ENCODE results near the gene BMPR2.

BMPR2 gene

DNA sequence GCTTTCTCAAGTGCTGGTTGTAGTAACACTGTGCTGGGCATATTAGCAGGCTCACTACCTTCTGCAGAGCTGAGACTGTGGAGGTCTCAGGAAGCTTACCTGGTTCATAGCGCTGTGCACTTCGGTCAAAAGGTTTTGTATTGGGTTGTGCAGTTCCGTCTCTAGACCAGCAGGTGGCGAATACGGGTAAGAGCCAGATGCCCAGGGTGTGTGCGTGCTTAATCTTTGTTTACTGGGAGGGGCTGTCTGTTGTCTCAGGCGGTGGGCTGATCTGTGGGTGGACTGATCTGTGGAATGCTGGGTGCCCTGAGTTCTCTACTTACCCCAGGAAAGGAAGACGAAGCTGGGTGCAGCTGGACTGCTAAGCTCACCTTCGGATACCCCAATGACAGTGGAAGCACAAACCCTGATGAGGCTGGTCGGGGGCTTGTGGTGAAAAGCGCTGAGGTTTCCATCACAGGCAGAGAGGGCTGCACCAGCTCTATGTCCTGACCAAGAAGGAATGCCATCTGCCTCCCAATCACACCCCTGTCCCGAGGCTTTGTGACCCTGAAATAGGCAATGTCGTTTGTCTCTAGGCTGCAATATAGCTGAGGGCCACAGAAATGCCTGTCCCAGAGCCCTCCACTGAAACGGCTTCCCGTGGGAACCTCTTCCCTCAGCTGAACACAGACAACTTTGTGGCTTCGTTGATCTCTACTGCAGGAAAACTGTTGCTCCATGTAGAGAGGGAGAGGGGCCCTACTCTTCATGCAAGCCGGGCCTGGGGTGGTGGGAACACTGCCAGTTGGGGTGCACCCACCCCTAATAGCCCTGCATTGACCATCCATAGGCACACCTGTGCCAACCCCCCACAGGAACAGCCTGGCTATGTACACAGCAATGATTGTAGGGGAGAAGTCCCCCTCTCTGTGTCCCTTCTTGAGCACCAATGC, 212.8 kb downstream of the BMPR2 start:
- Mint-ChIP-seq H3K4me1 (ENCODE audit: low read depth) (peaks cover 20% of the 10 kb centered on the region), H3K36me3 (ENCODE audit: low read depth) (no peaks in the 10 kb centered on the region), H3K27ac (peak overlapping the region; percentile 66), H3K4me3 (peak overlapping the region; percentile 39), H3K9me3 (peaks cover 3% of the 10 kb centered on the region), H3K27me3 (no peaks in the 10 kb centered on the region)
- intact Hi-C loops (cut with micrococcal nuclease) = loop anchor here (1.0 to 5.0 kb wide), 2 partner anchors 45 to 283 kb away; partner anchors contain the start of genes FAM117B and ICA1L

DNA sequence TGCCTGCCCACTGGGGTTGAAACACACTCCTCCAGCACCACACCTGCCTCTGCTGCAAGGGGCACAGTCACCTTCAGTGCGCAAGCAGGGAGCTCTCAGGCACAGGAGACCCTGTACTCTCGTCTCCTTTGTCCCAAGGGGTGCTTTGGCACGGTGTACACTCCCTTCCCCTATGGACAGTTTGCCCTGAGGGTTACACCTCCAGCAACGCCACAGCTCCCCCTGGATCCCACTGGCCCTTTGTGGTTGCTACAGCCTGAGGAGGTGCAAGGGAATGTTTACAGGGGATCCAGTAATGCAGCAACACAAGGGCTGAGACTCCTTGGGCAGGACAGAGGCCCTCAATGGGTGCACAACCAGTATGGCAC, 213.4 kb downstream of the BMPR2 start:
- Mint-ChIP-seq H3K36me3 (ENCODE audit: low read depth) (no peaks in the 10 kb centered on the region), H3K27ac (peak overlapping the region; percentile 66), H3K4me3 (no peak overlapping the region), H3K4me1 (ENCODE audit: low read depth) (peaks cover 25% of the 10 kb centered on the region), H3K27me3 (no peaks in the 10 kb centered on the region), H3K9me3 (no peaks in the 10 kb centered on the region)
- intact Hi-C loops (cut with micrococcal nuclease) = loop anchor here (5.0 kb wide), 1 partner anchor 283 kb away; the partner anchor contains the start of gene ICA1L

DNA sequence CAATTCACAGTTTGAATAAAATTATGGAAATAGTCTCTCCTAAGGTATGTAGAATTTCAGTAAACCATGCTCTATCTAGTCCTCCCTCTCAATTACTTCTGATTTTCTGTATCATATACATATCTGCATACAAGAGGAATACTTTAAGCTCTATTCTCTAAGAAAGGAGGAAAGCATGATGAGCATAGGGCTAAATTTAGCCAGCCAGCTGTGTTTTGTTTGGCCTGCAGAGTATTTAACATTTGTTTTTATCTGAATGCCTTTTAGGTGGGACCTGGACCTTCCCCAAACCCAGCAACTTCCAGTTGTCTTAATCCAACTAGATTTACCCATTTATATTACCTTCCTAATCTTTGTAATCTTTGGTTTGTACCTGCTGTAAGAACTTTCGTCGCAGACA, 216.4 kb downstream of the BMPR2 start:
- Mint-ChIP-seq H3K9me3 (no peaks in the 10 kb centered on the region), H3K27ac (no peak overlapping the region), H3K27me3 (no peaks in the 10 kb centered on the region), H3K36me3 (ENCODE audit: low read depth) (no peaks in the 10 kb centered on the region), H3K4me3 (no peak overlapping the region), H3K4me1 (ENCODE audit: low read depth) (peaks cover 34% of the 10 kb centered on the region)
- intact Hi-C loops (cut with micrococcal nuclease) = no loop called here

DNA sequence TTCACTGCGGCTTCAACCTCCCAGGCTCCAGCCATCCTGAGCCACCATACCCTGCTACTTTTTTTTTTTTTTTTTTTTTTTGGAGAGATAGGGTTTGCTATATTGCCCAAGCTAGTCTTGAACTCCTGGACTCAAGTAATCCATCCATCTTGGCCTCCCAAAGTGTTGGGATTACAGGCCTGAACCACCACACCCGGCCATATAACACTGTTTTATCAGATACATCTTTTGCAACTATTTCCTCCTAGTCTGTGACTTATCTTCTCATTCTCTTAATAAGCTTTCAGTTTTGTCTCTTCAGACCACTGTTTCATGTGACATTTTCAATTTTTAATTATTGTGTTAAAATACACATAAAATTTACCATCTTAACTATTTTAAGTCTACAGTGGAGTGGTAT, 223.0 kb downstream of the BMPR2 start:
- no peak overlapping the region for H3K4me3 Mint-ChIP-seq
- no peaks in the 10 kb centered on the region for H3K27me3 Mint-ChIP-seq
- H3K36me3 Mint-ChIP-seq (ENCODE audit: low read depth) = no peaks in the 10 kb centered on the region
- H3K27ac Mint-ChIP-seq = peak overlapping the region; percentile 52
- no peaks in the 10 kb centered on the region for H3K9me3 Mint-ChIP-seq
- peaks cover 19% of the 10 kb centered on the region for H3K4me1 Mint-ChIP-seq (ENCODE audit: low read depth)
- intact Hi-C loops (cut with micrococcal nuclease) = no loop called here

DNA sequence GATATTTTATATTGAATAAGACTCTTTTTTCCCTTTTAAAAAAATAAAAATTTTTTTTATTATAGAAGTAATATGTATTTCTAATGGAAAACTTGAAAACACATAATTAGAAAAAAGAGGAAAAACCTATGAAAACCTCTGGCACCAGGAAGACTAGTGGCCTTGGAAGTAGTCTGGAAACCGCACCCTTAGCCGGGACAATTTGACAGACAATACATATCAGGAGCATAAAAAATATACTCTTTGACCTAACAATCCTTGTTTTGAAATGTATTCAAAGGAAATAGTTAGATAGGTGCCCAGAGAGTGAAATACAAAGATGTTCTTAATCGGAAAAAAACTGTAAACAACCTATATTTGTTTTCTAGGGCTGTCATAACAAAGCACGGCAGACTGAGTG, 223.8 kb downstream of the BMPR2 start:
- intact Hi-C loops (cut with micrococcal nuclease) = no loop called here
- H3K27ac Mint-ChIP-seq = peak overlapping the region; percentile 52
- no peaks in the 10 kb centered on the region for H3K27me3 Mint-ChIP-seq
- no peaks in the 10 kb centered on the region for H3K36me3 Mint-ChIP-seq (ENCODE audit: low read depth)
- peaks cover 11% of the 10 kb centered on the region for H3K4me1 Mint-ChIP-seq (ENCODE audit: low read depth)
- no peak overlapping the region for H3K4me3 Mint-ChIP-seq
- no peaks in the 10 kb centered on the region for H3K9me3 Mint-ChIP-seq

DNA sequence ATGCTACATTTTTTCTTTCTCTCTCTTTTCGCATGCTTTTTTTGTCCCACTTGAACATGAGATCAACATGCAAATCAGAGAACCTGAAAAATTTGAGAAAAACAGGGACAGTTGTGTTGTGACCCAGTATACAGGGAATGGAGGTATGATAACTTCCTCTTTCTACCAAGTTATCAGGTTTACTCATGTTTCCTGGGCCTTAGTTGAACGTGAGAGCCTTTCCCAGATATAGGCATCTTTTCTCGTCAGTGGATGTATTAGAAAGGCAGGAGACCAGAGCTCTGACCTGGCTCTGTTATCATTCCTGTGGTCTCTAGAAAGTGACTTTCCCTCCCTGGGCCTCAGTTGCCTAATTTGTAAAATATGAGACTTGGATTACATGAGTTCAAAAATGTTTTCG, 228.6 kb downstream of the BMPR2 start:
- H3K27me3 Mint-ChIP-seq = no peaks in the 10 kb centered on the region
- H3K4me1 Mint-ChIP-seq (ENCODE audit: low read depth) = peaks cover 28% of the 10 kb centered on the region
- H3K4me3 Mint-ChIP-seq = no peak overlapping the region
- no peaks in the 10 kb centered on the region for H3K36me3 Mint-ChIP-seq (ENCODE audit: low read depth)
- no peaks in the 10 kb centered on the region for H3K9me3 Mint-ChIP-seq
- H3K27ac Mint-ChIP-seq = no peak overlapping the region
- intact Hi-C loops (cut with micrococcal nuclease) = no loop called here

DNA sequence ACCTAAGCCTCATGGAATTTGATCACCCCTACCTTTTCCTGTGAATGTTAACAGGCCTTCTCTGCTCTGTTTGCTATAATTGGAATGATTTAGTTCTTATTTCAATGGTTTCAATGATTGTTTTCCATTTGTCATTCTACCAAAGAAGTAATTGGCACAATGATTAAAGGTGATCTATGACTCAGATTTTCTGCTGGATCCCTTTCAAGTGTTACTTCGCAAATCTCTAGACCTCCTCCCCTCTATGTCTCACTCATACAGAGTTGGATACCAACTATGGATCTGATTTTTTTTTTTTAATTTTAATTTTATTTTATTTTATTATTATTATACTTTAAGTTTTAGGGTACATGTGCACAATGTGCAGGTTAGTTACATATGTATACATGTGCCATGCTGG, 229.0 kb downstream of the BMPR2 start:
- H3K9me3 Mint-ChIP-seq = no peaks in the 10 kb centered on the region
- peaks cover 32% of the 10 kb centered on the region for H3K4me1 Mint-ChIP-seq (ENCODE audit: low read depth)
- intact Hi-C loops (cut with micrococcal nuclease) = no loop called here
- H3K27me3 Mint-ChIP-seq = no peaks in the 10 kb centered on the region
- no peaks in the 10 kb centered on the region for H3K36me3 Mint-ChIP-seq (ENCODE audit: low read depth)
- H3K27ac Mint-ChIP-seq = no peak overlapping the region
- H3K4me3 Mint-ChIP-seq = no peak overlapping the region

DNA sequence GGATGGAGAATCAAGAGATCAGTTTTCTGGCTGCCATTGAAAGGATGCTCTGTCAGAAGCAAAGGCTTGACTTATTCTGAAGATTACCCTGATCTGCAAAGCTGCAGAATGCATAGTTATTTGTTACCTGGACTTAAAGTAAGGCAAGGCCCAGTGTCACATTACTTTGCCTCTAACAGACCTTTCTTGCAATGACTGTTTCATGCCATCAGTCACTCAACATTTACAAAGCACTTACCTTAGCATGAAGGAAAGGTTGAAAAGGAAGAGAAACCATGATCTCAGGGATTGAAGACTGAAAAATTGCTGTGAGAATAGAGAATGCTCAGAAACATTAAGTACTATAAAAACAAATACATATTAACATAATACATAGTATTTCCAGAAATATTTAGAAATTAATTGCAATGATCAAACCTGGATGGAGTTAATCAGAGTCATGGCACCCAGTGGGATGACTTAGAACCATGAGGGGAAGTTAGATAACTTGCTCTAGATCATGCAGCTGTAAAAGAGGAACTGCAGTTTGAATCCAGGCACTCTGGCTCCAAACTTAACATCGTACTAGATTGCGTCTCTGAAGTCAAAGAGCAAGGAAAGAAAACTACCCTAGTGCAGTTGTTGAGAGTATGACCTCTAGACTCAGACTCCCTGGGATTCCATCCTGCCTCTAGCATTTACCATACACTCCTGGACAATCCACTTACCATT, 232.2 kb downstream of the BMPR2 start:
- no peak overlapping the region for H3K4me3 Mint-ChIP-seq
- H3K27me3 Mint-ChIP-seq = no peaks in the 10 kb centered on the region
- peak overlapping the region; percentile 91 for H3K27ac Mint-ChIP-seq

DNA sequence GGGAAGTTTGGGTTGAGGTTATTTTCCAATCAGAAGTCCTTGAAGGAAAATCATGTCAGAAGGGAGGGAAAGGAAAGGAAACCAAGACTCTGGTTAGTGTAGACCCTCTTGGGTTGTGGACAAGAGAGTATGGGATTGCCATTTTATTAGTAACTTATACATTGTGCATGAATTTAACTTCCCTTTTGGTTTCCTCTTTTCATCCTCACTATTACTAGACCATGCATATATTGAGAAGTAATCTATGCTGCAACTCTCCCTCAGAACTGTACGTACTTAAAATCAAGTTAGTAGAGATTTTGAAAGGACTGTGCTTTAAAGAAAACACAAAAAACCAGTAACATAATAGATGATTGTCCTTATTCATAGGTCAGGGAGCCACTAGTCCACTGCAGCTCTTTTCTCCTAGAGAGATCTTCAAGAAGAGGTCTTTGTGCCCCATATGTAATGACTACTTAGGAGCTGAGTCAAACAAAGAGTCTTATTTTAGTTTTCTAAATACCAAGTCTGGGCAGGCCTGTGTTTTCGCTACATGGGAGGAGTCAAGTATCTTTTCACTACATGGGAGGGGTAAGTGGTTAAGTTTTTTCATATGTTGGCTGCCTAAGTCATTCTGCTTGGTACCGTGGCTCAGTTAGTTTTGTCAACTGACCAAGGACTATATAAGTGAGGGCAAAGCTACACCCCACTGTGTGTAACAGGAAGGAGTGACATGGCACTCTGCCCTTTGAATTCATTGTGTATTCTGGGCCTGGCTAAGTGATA, 233.4 kb downstream of the BMPR2 start:
- H3K4me3 Mint-ChIP-seq = peak overlapping the region; percentile 17

More for the DNA sequence above, 232.2 kb downstream of the BMPR2 start:
- intact Hi-C loops (cut with micrococcal nuclease) = no loop called here
- H3K4me1 Mint-ChIP-seq (ENCODE audit: low read depth) = peaks cover 46% of the 10 kb centered on the region
- no peaks in the 10 kb centered on the region for H3K36me3 Mint-ChIP-seq (ENCODE audit: low read depth)
- H3K9me3 Mint-ChIP-seq = no peaks in the 10 kb centered on the region

DNA sequence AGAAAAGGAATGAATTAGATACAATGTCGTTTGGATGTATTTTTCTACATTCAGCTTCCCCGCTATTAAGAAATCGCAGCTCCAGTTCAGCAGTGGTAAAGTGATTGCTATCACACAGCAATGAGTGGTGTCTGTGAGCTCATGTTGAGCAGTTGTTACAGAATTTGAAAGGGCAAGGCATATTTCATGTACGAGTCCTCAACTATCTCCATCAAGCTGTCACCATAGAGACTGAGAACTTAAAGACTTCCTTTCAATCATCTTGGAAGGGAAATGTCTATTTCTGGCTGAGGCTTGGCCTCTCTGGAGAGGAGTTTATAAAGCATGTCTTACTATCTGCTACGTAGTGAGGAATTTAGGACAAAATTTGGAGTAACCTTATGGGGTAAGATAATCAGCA, 234.3 kb downstream of the BMPR2 start:
- Mint-ChIP-seq H3K4me3 (no peak overlapping the region), H3K36me3 (ENCODE audit: low read depth) (no peaks in the 10 kb centered on the region), H3K9me3 (no peaks in the 10 kb centered on the region), H3K4me1 (ENCODE audit: low read depth) (peaks cover 46% of the 10 kb centered on the region), H3K27ac (peak overlapping the region; percentile 91), H3K27me3 (no peaks in the 10 kb centered on the region)
- intact Hi-C loops (cut with micrococcal nuclease) = loop anchor here (2.0 kb wide), 1 partner anchor 54 kb away; no protein-coding TSS in a partner anchor

More for the DNA sequence above, 233.4 kb downstream of the BMPR2 start:
- no peaks in the 10 kb centered on the region for H3K36me3 Mint-ChIP-seq (ENCODE audit: low read depth)
- H3K27ac Mint-ChIP-seq = peak overlapping the region; percentile 91
- no peaks in the 10 kb centered on the region for H3K27me3 Mint-ChIP-seq
- no peaks in the 10 kb centered on the region for H3K9me3 Mint-ChIP-seq
- intact Hi-C loops (cut with micrococcal nuclease) = loop anchor here (1.0 to 2.0 kb wide), 2 partner anchors 16 to 55 kb away; no protein-coding TSS in a partner anchor
- peaks cover 46% of the 10 kb centered on the region for H3K4me1 Mint-ChIP-seq (ENCODE audit: low read depth)

DNA sequence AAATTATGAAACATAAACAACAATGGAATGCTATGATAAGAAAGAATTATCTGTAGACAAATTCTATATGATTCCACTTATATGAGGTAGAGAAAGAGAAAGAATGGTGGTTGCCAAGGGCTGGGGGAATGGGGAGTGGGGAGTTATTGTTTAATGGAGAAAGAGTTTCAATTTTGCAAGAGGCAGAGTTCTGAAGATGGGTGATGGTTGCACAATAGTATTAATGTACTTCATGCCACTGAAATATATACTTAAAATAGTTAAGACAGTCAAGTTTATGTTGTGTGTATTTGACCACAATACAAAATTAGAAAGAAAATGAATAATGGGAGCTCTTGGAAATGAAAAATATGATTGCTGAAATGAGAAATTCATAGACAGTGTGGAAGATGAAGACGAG, 236.0 kb downstream of the BMPR2 start:
- no peaks in the 10 kb centered on the region for H3K9me3 Mint-ChIP-seq
- no peak overlapping the region for H3K27ac Mint-ChIP-seq
- H3K27me3 Mint-ChIP-seq = no peaks in the 10 kb centered on the region
- peaks cover 46% of the 10 kb centered on the region for H3K4me1 Mint-ChIP-seq (ENCODE audit: low read depth)
- no peak overlapping the region for H3K4me3 Mint-ChIP-seq
- H3K36me3 Mint-ChIP-seq (ENCODE audit: low read depth) = no peaks in the 10 kb centered on the region
- intact Hi-C loops (cut with micrococcal nuclease) = no loop called here

DNA sequence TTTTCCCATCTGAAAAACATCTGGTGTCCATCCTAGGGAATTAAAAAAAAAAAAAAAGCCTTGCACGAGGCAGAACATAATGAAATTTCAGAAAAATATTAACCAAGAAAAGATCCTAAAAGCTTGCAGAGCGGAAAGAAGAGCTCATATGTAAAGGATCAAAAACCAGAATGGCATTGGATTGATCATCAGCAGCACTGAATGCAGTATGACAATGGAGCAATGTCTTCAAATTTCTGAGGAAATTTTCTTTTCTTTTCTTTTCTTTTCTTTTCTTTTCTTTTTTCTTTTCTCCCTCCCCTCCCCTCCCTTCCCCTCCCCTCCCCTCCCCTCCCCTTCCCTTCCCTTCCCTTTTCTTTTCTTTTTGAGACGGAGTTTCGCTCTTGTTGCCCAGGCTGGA, 237.4 kb downstream of the BMPR2 start:
- Mint-ChIP-seq H3K4me1 (ENCODE audit: low read depth) (peaks cover 36% of the 10 kb centered on the region), H3K36me3 (ENCODE audit: low read depth) (no peaks in the 10 kb centered on the region), H3K27me3 (no peaks in the 10 kb centered on the region), H3K4me3 (no peak overlapping the region), H3K9me3 (no peaks in the 10 kb centered on the region), H3K27ac (no peak overlapping the region)
- intact Hi-C loops (cut with micrococcal nuclease) = no loop called here

Measured in dendritic cell treated with granulocyte-macrophage colony-stimulating factor and Interleukin-4, amounts not matched to agents 40 ng/mL and 50 ng/mL, for 4 days (primary cell).